Measurements from ENCODE around the gene TRIM16.
"Not testable (repeated sequence)": the region's sequence is repeated elsewhere in the genome, so short reads cannot be mapped to it uniquely, and the experiment has no call there.

TRIM16 gene

DNA sequence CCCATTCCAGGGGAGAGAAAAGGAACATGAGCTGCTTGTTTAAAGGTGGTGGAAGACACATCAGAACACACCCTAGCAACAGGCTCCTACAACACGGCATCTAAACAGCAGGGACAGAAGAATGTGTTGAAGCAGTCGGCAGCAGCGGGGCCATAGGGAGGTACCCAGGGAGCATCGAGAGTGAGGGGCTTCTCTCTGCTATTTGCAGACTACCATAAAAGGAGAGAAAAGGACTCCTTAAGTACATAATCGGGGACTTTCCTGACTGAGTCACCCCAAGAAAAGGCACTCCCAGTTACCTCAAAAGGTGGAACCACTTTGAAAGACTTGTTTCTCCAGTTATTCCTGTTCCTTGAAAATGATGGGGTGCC is 38.2 kb downstream of the TRIM16 start:
- peak; percentile 56 for TF ChIP-seq SCRT2 (tag by site-specific recombination; IDR thresholded peaks at IDR 0.05)
- H3K4me3 ChIP-seq (ENCODE audit: low read depth, low read length); H3K36me3 ChIP-seq (ENCODE audit: control insufficient read depth in 2 of 2, insufficient read depth in 1 of 2, low read length in 2 of 2); H3K9me3 ChIP-seq (ENCODE audit: control insufficient read depth, insufficient read depth, low read depth, low read length); H3K4me1 ChIP-seq (ENCODE audit: control insufficient read depth, insufficient read depth, low read length); H3K27ac ChIP-seq (ENCODE audit: extremely low read depth, low read depth, low read length): not testable (repeated sequence)
- CTCF ChIA-PET: interaction anchor here (0.6 to 0.7 kb wide), 3 partner anchors 348 to 977 kb away, joined by 3 to 5 read pairs (median 5); no protein-coding TSS in a partner anchor
- POLR2A ChIA-PET: interaction anchor here (0.6 kb wide), 1 partner anchor 96 kb away, joined by 3 read pairs; no protein-coding TSS in a partner anchor

- H3K27ac ChIP-seq (ENCODE audit: extremely low read depth, low read depth, low read length); H3K9me3 ChIP-seq (ENCODE audit: control insufficient read depth, insufficient read depth, low read depth, low read length); H3K4me1 ChIP-seq (ENCODE audit: control insufficient read depth, insufficient read depth, low read length); H3K36me3 ChIP-seq (ENCODE audit: control insufficient read depth in 2 of 2, insufficient read depth in 1 of 2, low read length in 2 of 2); H3K4me3 ChIP-seq (ENCODE audit: low read depth, low read length): not testable (repeated sequence)
- ChIA-PET CTCF (interaction anchor here (0.6 to 0.7 kb wide), 3 partner anchors 348 to 976 kb away, joined by 3 to 5 read pairs (median 5); no protein-coding TSS in a partner anchor), POLR2A (interaction anchor here (0.6 kb wide), 1 partner anchor 97 kb away, joined by 3 read pairs; no protein-coding TSS in a partner anchor)
- TF ChIP-seq ZIC2 (tag by site-specific recombination; IDR thresholded peaks at IDR 0.05) (peak; percentile 62), GLIS1 (tag by site-specific recombination; IDR thresholded peaks at IDR 0.05) (peak; percentile 86), ZBTB17 (tag by site-specific recombination; IDR thresholded peaks at IDR 0.05) (peak; percentile 45; the same call in 1 of the 2 replicates), SP7 (tag by site-specific recombination; IDR thresholded peaks at IDR 0.05) (0 out of 2 replicates have a peak, but pooled peaks have one; percentile 28), ZNF423 (tag by site-specific recombination; IDR thresholded peaks at IDR 0.05) (peak; percentile 69; the same call in 1 of the 2 replicates), PRDM1 (tag by site-specific recombination; IDR thresholded peaks at IDR 0.05) (0 out of 2 replicates have a peak, but pooled peaks have one; percentile 29)
- TF ChIP-seq, protein P1, sequence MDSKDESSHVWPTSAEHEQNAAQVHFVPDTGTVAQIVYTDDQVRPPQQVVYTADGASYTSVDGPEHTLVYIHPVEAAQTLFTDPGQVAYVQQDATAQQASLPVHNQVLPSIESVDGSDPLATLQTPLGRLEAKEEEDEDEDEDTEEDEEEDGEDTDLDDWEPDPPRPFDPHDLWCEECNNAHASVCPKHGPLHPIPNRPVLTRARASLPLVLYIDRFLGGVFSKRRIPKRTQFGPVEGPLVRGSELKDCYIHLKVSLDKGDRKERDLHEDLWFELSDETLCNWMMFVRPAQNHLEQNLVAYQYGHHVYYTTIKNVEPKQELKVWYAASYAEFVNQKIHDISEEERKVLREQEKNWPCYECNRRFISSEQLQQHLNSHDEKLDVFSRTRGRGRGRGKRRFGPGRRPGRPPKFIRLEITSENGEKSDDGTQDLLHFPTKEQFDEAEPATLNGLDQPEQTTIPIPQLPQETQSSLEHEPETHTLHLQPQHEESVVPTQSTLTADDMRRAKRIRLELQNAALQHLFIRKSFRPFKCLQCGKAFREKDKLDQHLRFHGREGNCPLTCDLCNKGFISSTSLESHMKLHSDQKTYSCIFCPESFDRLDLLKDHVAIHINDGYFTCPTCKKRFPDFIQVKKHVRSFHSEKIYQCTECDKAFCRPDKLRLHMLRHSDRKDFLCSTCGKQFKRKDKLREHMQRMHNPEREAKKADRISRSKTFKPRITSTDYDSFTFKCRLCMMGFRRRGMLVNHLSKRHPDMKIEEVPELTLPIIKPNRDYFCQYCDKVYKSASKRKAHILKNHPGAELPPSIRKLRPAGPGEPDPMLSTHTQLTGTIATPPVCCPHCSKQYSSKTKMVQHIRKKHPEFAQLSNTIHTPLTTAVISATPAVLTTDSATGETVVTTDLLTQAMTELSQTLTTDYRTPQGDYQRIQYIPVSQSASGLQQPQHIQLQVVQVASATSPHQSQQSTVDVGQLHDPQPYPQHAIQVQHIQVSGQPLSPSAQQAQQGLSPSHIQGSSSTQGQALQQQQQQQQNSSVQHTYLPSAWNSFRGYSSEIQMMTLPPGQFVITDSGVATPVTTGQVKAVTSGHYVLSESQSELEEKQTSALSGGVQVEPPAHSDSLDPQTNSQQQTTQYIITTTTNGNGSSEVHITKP (tag by site-specific recombination; IDR thresholded peaks at IDR 0.05): 0 out of 2 replicates have a peak, but pooled peaks have one; percentile 16
These were observed 38.8 kb downstream of the TRIM16 start for GRCh38 chr17:15645099-15645941.

DNA sequence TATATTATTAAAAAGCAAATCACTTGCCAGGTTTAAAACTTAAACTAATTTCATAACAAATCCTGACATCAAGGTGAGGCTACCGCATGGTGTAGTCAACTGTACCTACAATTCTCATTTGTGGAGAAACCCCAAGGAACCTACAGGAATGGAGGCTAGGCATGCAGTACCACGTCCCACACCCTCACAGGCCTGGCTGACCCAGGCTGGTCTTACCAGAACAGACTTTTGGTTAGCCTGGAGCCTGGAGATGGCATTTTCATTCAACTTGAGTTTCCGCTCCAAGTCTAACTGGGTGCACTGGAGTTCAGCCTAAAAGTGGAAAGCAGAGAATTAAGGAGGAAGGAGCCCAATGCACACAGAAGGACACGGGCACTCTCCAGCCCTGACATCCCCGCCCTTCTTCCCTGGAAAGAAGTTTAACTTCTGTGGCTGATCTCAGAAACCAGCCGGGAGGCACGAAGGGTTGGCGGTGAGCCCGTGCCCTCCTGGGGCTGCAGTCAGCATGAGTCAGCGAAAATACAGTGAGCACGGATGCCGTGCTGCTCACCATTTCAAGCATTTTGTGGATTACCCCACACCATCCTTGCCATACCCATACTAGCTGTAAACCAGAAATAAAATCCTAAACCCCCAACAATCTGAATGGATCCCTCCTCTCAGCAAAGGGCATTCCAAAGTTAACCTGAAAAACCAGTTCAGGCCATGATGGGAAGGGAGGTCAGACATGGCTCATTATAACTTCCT is 41.4 kb downstream of the TRIM16 start:
- H3K4me3 ChIP-seq (ENCODE audit: low read depth, low read length); POLR2A ChIA-PET; H3K4me1 ChIP-seq (ENCODE audit: control insufficient read depth, insufficient read depth, low read length); H3K27ac ChIP-seq (ENCODE audit: extremely low read depth, low read depth, low read length); CTCF ChIA-PET; H3K36me3 ChIP-seq (ENCODE audit: control insufficient read depth in 2 of 2, insufficient read depth in 1 of 2, low read length in 2 of 2); H3K9me3 ChIP-seq (ENCODE audit: control insufficient read depth, insufficient read depth, low read depth, low read length): not testable (repeated sequence)
- TF ChIP-seq ZBTB8A (tag by site-specific recombination; IDR thresholded peaks at IDR 0.05) (peak; percentile 44; the same call in 1 of the 2 replicates), GLIS1 (tag by site-specific recombination; IDR thresholded peaks at IDR 0.05) (peak; percentile 41; the same call in 1 of the 2 replicates), WT1 (tag by site-specific recombination; IDR thresholded peaks at IDR 0.05) (0 out of 2 replicates have a peak, but pooled peaks have one; percentile 35)
- TF ChIP-seq, protein P1 (tag by site-specific recombination; IDR thresholded peaks at IDR 0.05): peak; percentile 82

- POLR2A ChIA-PET; H3K9me3 ChIP-seq (ENCODE audit: control insufficient read depth, insufficient read depth, low read depth, low read length); H3K27ac ChIP-seq (ENCODE audit: extremely low read depth, low read depth, low read length); H3K36me3 ChIP-seq (ENCODE audit: control insufficient read depth in 2 of 2, insufficient read depth in 1 of 2, low read length in 2 of 2); CTCF ChIA-PET; H3K4me3 ChIP-seq (ENCODE audit: low read depth, low read length); H3K4me1 ChIP-seq (ENCODE audit: control insufficient read depth, insufficient read depth, low read length): not testable (repeated sequence)
These were observed 42.1 kb downstream of the TRIM16 start for GRCh38 chr17:15642014-15642413.

GRCh38 chr17:15630930-15631453 is 53.1 kb downstream of the TRIM16 start:
- H3K9me3 ChIP-seq (ENCODE audit: control insufficient read depth, insufficient read depth, low read depth, low read length); H3K27ac ChIP-seq (ENCODE audit: extremely low read depth, low read depth, low read length); H3K4me3 ChIP-seq (ENCODE audit: low read depth, low read length); H3K4me1 ChIP-seq (ENCODE audit: control insufficient read depth, insufficient read depth, low read length); POLR2A ChIA-PET; CTCF ChIA-PET: not testable (repeated sequence)
- peaks cover 0 to 11% of the 10 kb centered on the region in 2 experiments; a peak in 2 of 3 replicates for H3K36me3 ChIP-seq (ENCODE audit: control insufficient read depth in 2 of 2, insufficient read depth in 1 of 2, low read length in 2 of 2)

DNA sequence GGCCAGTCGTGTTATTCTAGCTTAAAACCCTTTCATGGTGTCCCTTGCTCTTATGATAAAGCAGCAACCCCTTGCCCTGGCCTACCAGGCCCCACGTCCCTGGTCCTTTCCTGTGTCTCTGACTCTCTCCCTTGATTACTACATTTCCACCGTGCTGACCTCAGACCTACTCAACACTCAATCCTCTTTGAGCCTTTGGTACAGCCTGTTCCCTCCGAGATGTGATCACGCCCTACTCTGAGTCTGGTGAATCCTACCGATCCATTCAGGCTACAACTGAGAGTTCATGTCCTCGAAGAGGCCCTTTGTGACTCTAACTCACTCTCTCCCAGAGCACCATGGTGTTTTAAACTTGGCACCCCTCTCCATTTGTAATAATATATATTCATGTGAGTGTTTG is 54.1 kb downstream of the TRIM16 start:
- H3K36me3 ChIP-seq (ENCODE audit: control insufficient read depth in 2 of 2, insufficient read depth in 1 of 2, low read length in 2 of 2): peaks cover 0 to 11% of the 10 kb centered on the region in 2 experiments; a peak in 2 of 3 replicates
- H3K27ac ChIP-seq (ENCODE audit: extremely low read depth, low read depth, low read length); POLR2A ChIA-PET; H3K4me1 ChIP-seq (ENCODE audit: control insufficient read depth, insufficient read depth, low read length); CTCF ChIA-PET; H3K9me3 ChIP-seq (ENCODE audit: control insufficient read depth, insufficient read depth, low read depth, low read length); H3K4me3 ChIP-seq (ENCODE audit: low read depth, low read length): not testable (repeated sequence)
